Heart left ventricle (tissue), 16 donors: ENCODE results near the gene KIF20B. TPM values are rescaled to one million over a fixed set of nuclear protein-coding genes. Genes with fewer than 3 reads are reported as not detected.
"Not testable (repeated sequence)": the region's sequence is repeated elsewhere in the genome, so short reads cannot be mapped to it uniquely, and the experiment has no call there.

Experiments used
- ATAC-seq, 4 donors: fragments of 200-7000 bp; cut with Tn5 transposase; one replicate each; pipeline ENCODE4 v1.9.1; 2020 to 2022; ENCODE audit warnings: moderate library complexity in 4 of 4, mild to moderate bottlenecking in 3 of 4, moderate number of reproducible peaks in 1 of 4
- DNase-seq, 5 donors: peaks; one replicate each; pipeline ENCODE4 v3.0.0-alpha.2; 2020
- H3K27ac ChIP-seq, 12 donors: fragments of 200-600 bp; sonication (generic) in 4 of 12; one replicate each; pipeline versions ENCODE4 v1.5.0 to v1.8.0; 2016 to 2022; ENCODE audit warnings: mild to moderate bottlenecking in 2 of 12
- H3K27me3 ChIP-seq, 9 donors: fragments of 200-600 bp; sonication (generic) in 2 of 9; one replicate each; pipeline versions ENCODE4 v1.5.1 to v1.8.0; 2016 to 2022; ENCODE audit warnings: mild to moderate bottlenecking in 3 of 9
- H3K36me3 ChIP-seq, 9 donors: fragments of 200-600 bp; sonication (generic) in 2 of 9; one replicate each; pipeline versions ENCODE4 v1.5.0 to v1.8.0; 2018 to 2022; ENCODE audit warnings: mild to moderate bottlenecking in 2 of 9
- H3K4me1 ChIP-seq, 12 donors: fragments of 200-600 bp; sonication (generic) in 4 of 12; one replicate each; pipeline versions ENCODE4 v1.5.0 to v1.8.0; 2016 to 2022; ENCODE audit warnings: mild to moderate bottlenecking in 3 of 12
- H3K4me3 ChIP-seq, 12 donors: fragments of 200-600 bp; sonication (generic) in 4 of 12; one replicate each; pipeline versions ENCODE4 v1.5.0 to v1.8.0; 2017 to 2022; ENCODE audit warnings: mild to moderate bottlenecking in 9 of 12, moderate library complexity in 4 of 12
- H3K9me3 ChIP-seq, 12 donors: fragments of 200-600 bp; sonication (generic) in 4 of 12; one replicate each; pipeline versions ENCODE4 v1.5.0 to v1.8.0; 2016 to 2022; ENCODE audit warnings: mild to moderate bottlenecking in 1 of 12
- CTCF ChIP-seq, 12 donors: fragments of 200-600 bp; sonication (generic) in 4 of 12; IDR thresholded peaks; one replicate each; pipeline versions ENCODE4 v1.5.0 to v1.8.0; 2018 to 2022; ENCODE audit warnings: antibody characterized with exemption in 12 of 12, mild to moderate bottlenecking in 5 of 12
- POLR2A ChIP-seq, 2 donors: fragments of 450-650 bp; IDR thresholded peaks; one replicate each; pipeline ENCODE4 v1.6.1; 2017; ENCODE audit warnings: antibody characterized with exemption in 2 of 2, mild to moderate bottlenecking in 2 of 2, moderate library complexity in 2 of 2
- WGBS, 4 donors: extraction: QIAGEN DNeasy Blood & Tissue Kit in 2 of 4; methylation state at CpG; one replicate each; pipeline versions ENCODE4 v1.1.5 to v1.1.7; 2013 to 2018; 5-methylcytosine and 5-hydroxymethylcytosine counted together
- intact Hi-C, 10 donors: fragments of 100-400 bp; cut with DNase I; formaldehyde crosslinking; loops; one replicate each; pipeline versions ENCODE4 v1.11.1 to v1.14.2; 2022
- polyA plus RNA-seq, 2 donors: library from polyadenylated mRNA; stranded (reverse); fragments of 200-250 nt; gene quantifications; one replicate each; pipeline ENCODE4 v1.2.3, GENCODE V29; 2013
- total RNA-seq, 9 donors: library from RNA; depleted of rRNA in 2 of 9; stranded (reverse); fragments of >200 nt in 2 of 9; fragmentation: NEBNext Ultra II Directional in 3 of 9; extraction: Animal tissue kit (Norgen Biotek cat#: 25700) in 3 of 9; gene quantifications; one replicate each; pipeline versions ENCODE4 v1.1.0 to v1.2.4, GENCODE V29; 2016 to 2023
- donor health status: ischemic (EF 13 %, LVEDD 7.1; RV severe dilation, severe dysfunction).
- donor health status: healthy with polysubstance abuse.
- donor health status: DM: no; HTN: yes; CAD: no.
- donor health status: DM: no; HTN: no; CAD: no.
- donor health status: ischemic (EF 25% LVEDD 6.9; RV normal size, moderate dysfunction).
- donor health status: ischemic (EF 25% LVEDD 5.7; RV mildly dilated, moderate dysfunction).
- donor health status: healthy.
- donor health status: DM: yes; HTN: yes; CAD: no.
- donor health status: ischemic (EF 35%, LVEDD 5.7; RV mildly dilated, moderate dysfunction).
- donor health status: nonischemic (EF 11% LVEDD 7.7; RV severe dilation, severe dysfunction).
- donor health status: DM: yes; HTN: yes; CAD: no.
- donor health status: PGD.
- donor health status: ischemic (EF 29% LVEDD 5.4; RV normal size, mild dysfunction).
- donor health status: nonischemic (EF 23%, LVEDD 6.1; RV moderate dilation, normal function).

The KIF20B gene
- total and polyA plus RNA-seq, 11 donors = 0.50 to 8.6 (median 2.2) TPM

- H3K9me3 ChIP-seq = no peaks in the 10 kb centered on the region
- TF ChIP-seq POLR2A (IDR thresholded peaks at IDR 0.05) (no peak), CTCF (IDR thresholded peaks at IDR 0.05) (no peak)
- intact Hi-C loops = no loop called here
- no peaks in the 10 kb centered on the region for H3K27me3 ChIP-seq
- H3K27ac ChIP-seq = no peak overlapping the region
- no peaks in the 10 kb centered on the region for H3K4me1 ChIP-seq
- 54 to 74% (median 60%) methylated on average over 3 of the region's 3 CpGs for WGBS, 4 donors
- ATAC-seq (no peak), DNase-seq (no peak)
- no peak overlapping the region for H3K4me3 ChIP-seq
- no peaks in the 10 kb centered on the region for H3K36me3 ChIP-seq
These were observed 112.2 kb downstream of the KIF20B start for GRCh38 chr10:89813546-89813945.

- Histone ChIP-seq H3K9me3 (no peaks in the 10 kb centered on the region), H3K4me1 (no peaks in the 10 kb centered on the region), H3K27ac (no peak overlapping the region), H3K27me3 (no peaks in the 10 kb centered on the region), H3K36me3 (no peaks in the 10 kb centered on the region), H3K4me3 (no peak overlapping the region)
- intact Hi-C loops = no loop called here
- DNase-seq (no peak), ATAC-seq (no peak)
- 47 to 65% (median 58%) methylated on average over 1 of the region's 1 CpG for WGBS, 4 donors
- TF ChIP-seq CTCF (IDR thresholded peaks at IDR 0.05) (no peak), POLR2A (IDR thresholded peaks at IDR 0.05) (no peak)
These were observed 112.9 kb downstream of the KIF20B start for GRCh38 chr10:89814278-89814677.

- Histone ChIP-seq H3K36me3 (no peaks in the 10 kb centered on the region), H3K27ac (no peak overlapping the region), H3K9me3 (no peaks in the 10 kb centered on the region), H3K4me3 (no peak overlapping the region), H3K27me3 (no peaks in the 10 kb centered on the region), H3K4me1 (no peaks in the 10 kb centered on the region)
- intact Hi-C loops = no loop called here
- DNase-seq (no peak), ATAC-seq (no peak)
- WGBS, 4 donors = 76 to 93% (median 87%) methylated on average over 5 of the region's 5 CpGs
- TF ChIP-seq CTCF (IDR thresholded peaks at IDR 0.05) (no peak), POLR2A (IDR thresholded peaks at IDR 0.05) (no peak)
These were observed 113.9 kb downstream of the KIF20B start for GRCh38 chr10:89815049-89815853.

GRCh38 chr10:89819008-89819407 lies 117.6 kb downstream of the KIF20B start:
- 72 to 82% (median 77%) methylated on average over 3 of the region's 3 CpGs for WGBS, 4 donors
- H3K4me3 ChIP-seq, DNase-seq, H3K4me1 ChIP-seq, intact Hi-C loops, ATAC-seq, H3K27me3 ChIP-seq, H3K9me3 ChIP-seq, H3K27ac ChIP-seq, H3K36me3 ChIP-seq: not testable (repeated sequence)

Other genes with a start within 250 kb of the KIF20B start
- 1 to 10 TPM; 2.0 to 6.6 (median 2.9) TPM for gene SLC16A12, start 166.0 kb upstream of the KIF20B start, total RNA-seq
- gene SLC16A12, start 166.0 kb upstream of the KIF20B start, polyA plus RNA-seq = 1 to 10 TPM; 1.7 to 4.3 TPM
- 10 to 100 TPM in 8 of 9 donors, 1 to 10 TPM in 1; 9.6 to 24.7 (median 19.1) TPM for gene PANK1, start 56.3 kb upstream of the KIF20B start, total RNA-seq
- 1 to 10 TPM; 3.6 to 8.4 TPM for gene PANK1, start 56.3 kb upstream of the KIF20B start, polyA plus RNA-seq